GM19238 (cell line): ENCODE measurements around the gene MIB2.
A peak's percentile ranks its signal among the peaks of the same experiment; 100 is the strongest.

Experiments
- DNase-seq: peaks from one replicate; pipeline ENCODE4 v3.0.0; 2011; ENCODE audit warnings: low spot score; ENCODE audit not compliant: insufficient read length

The MIB2 gene

DNA sequence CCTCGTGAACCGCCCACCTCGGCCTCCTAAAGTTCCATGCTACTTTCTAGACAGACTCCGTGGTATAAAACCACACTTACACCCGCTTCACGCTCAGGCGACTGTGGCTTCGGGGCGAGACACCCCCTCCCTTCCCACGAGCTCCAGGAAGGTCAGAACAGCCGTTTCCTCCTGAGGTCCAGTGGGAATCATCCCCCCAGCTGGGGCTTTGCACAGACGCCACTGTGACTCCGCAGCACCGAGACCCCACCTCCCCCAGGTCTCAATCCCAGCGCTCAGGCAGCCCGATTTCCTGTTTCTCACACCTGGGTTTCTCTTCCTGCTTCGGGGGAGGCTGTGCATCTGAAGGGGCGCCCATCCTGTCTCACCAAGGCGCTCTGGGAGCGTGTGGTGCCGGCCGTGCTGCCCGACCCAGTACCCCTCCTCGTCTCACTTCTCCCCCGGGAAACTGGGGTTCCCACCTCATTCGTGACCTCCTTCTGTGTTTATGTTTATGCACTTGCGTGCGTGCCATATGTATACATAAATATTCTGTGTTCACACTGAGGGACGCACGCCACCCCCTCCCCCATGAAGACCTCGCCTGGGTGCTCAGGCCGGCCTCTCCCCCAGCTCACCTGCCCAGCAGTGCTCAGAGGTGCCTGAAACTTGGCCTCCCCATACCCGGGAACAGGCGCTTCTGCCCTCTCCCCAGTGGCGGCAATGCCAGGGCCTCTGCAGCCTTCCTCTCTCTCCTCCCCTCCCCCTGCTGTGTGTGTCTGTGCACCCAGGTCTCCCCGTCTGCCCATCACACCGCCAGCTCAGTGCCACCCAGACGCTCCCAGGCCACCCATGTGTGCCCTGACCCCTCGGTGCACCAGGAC is 62.6 kb downstream of the MIB2 start:
- peak; percentile 89 for DNase-seq

DNA sequence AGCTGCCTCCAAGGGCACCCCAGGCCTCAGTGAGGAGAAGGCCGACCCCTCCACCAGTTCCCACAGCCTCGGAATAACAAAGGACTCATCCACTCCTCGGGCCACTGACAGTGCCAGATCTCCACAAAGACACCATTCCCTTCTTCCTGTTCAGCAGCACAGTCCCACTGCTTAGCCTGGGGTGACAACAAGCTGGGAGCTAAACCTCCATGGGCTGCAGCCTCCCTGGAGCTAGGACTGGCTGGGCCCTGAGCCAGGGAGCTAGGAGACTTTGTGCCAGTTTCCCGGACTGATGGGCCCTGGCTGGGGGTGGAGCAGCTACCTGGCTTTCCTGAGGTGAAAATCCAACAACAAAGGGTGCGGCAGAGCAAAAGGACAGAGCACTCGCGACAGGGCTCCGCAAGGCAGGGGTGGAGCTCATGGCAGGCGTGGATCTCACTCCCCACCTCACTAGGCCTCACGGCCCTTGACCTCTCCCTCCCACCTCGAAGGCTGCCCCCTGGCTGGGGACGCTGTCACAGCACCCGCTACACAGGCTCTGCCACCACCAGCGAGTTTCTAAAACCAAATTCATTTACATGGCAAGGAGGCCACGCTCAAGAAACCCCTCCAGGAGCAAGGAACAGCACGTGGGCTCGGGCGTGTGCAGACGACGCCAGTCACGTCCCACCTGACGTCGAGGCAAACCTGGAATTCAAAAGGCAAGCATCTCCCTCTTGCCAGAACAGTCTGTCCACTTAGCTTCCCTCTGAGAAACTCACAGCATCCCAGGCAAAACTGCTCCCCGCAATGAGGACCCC is 63.5 kb downstream of the MIB2 start:
- no peak for DNase-seq
